Glutamatergic neuron (in vitro differentiated cells): ENCODE measurements around the gene ATG10. TPM values are rescaled to one million over a fixed set of nuclear protein-coding genes. Genes with fewer than 3 reads are reported as not detected.

Experiments
- DNase-seq: peaks from one replicate; pipeline ENCODE4 v3.0.0; 2022
- H3K27ac Mint-ChIP-seq: one replicate; pipeline ENCODE4 v1.8.0; 2020; ENCODE audit warnings: mild to moderate bottlenecking, mixed read lengths, inconsistent platforms; ENCODE audit not compliant: unreplicated experiment
- H3K27me3 Mint-ChIP-seq: one replicate; pipeline ENCODE4 v1.8.0; 2020; ENCODE audit warnings: mild to moderate bottlenecking, moderate library complexity, mixed read lengths, inconsistent platforms; ENCODE audit not compliant: unreplicated experiment
- H3K36me3 Mint-ChIP-seq: one replicate; pipeline ENCODE4 v1.8.0; 2020; ENCODE audit warnings: mild to moderate bottlenecking, mixed read lengths, inconsistent platforms; ENCODE audit not compliant: unreplicated experiment
- H3K4me1 Mint-ChIP-seq: one replicate; pipeline ENCODE4 v1.8.0; 2020; ENCODE audit warnings: mild to moderate bottlenecking, low read depth, mixed read lengths, inconsistent platforms; ENCODE audit not compliant: unreplicated experiment
- H3K4me3 Mint-ChIP-seq: one replicate; pipeline ENCODE4 v1.8.0; 2020; ENCODE audit warnings: mild to moderate bottlenecking, mixed read lengths, inconsistent platforms; ENCODE audit not compliant: unreplicated experiment
- H3K9me3 Mint-ChIP-seq: one replicate; pipeline ENCODE4 v1.8.0; 2020; ENCODE audit warnings: mild to moderate bottlenecking, moderate library complexity, mixed read lengths, inconsistent platforms; ENCODE audit not compliant: unreplicated experiment
- CTCF ChIP-seq: fragments of 200-600 bp; sonication (generic); IDR thresholded peaks from one replicate; pipeline ENCODE4 v1.5.0; 2021; ENCODE audit not compliant: partially characterized antibody, unreplicated experiment
- total RNA-seq: library from RNA; stranded (reverse); fragmentation: NEBNext Ultra II Directional; extraction: Animal tissue kit (Norgen Biotek cat#: 25700); gene quantifications from one replicate; pipeline ENCODE4 v1.2.1, GENCODE V29; 2021; ENCODE audit not compliant: unreplicated experiment

The ATG10 gene
- total RNA-seq, 1 donor from 2014 or later, result 12.1 TPM

GRCh38 chr5:82204567-82204966 is 232.7 kb downstream of the ATG10 start:
- no peaks in the 10 kb centered on the region for H3K4me1 Mint-ChIP-seq
- H3K4me3 Mint-ChIP-seq, result no peak overlapping the region
- no peaks in the 10 kb centered on the region for H3K36me3 Mint-ChIP-seq
- H3K27me3 Mint-ChIP-seq, result no peaks in the 10 kb centered on the region
- DNase-seq, result no peak
- H3K9me3 Mint-ChIP-seq, result no peaks in the 10 kb centered on the region
- no peak for TF ChIP-seq CTCF
- no peak overlapping the region for H3K27ac Mint-ChIP-seq

- no peak overlapping the region for H3K4me3 Mint-ChIP-seq
- no peak overlapping the region for H3K27ac Mint-ChIP-seq
- no peak for TF ChIP-seq CTCF
- no peaks in the 10 kb centered on the region for H3K36me3 Mint-ChIP-seq
- no peaks in the 10 kb centered on the region for H3K4me1 Mint-ChIP-seq
- no peaks in the 10 kb centered on the region for H3K27me3 Mint-ChIP-seq
- no peak for DNase-seq
- H3K9me3 Mint-ChIP-seq, result no peaks in the 10 kb centered on the region
These were observed 233.2 kb downstream of the ATG10 start for GRCh38 chr5:82205005-82205404.

- no peak for DNase-seq
- no peak overlapping the region for H3K27ac Mint-ChIP-seq
- no peak overlapping the region for H3K4me3 Mint-ChIP-seq
- H3K36me3 Mint-ChIP-seq, result no peaks in the 10 kb centered on the region
- no peak for TF ChIP-seq CTCF
- no peaks in the 10 kb centered on the region for H3K27me3 Mint-ChIP-seq
- no peaks in the 10 kb centered on the region for H3K4me1 Mint-ChIP-seq
- no peaks in the 10 kb centered on the region for H3K9me3 Mint-ChIP-seq
These were observed 236.5 kb downstream of the ATG10 start for GRCh38 chr5:82208371-82208770.

- no peak overlapping the region for H3K4me3 Mint-ChIP-seq
- no peak overlapping the region for H3K27ac Mint-ChIP-seq
- H3K27me3 Mint-ChIP-seq, result no peaks in the 10 kb centered on the region
- no peaks in the 10 kb centered on the region for H3K9me3 Mint-ChIP-seq
- no peak for DNase-seq
- H3K36me3 Mint-ChIP-seq, result no peaks in the 10 kb centered on the region
- TF ChIP-seq CTCF, result no peak
- H3K4me1 Mint-ChIP-seq, result no peaks in the 10 kb centered on the region
These were observed 240.2 kb downstream of the ATG10 start for GRCh38 chr5:82211855-82212572.

- Mint-ChIP-seq H3K4me1 (no peaks in the 10 kb centered on the region), H3K27me3 (no peaks in the 10 kb centered on the region), H3K36me3 (no peaks in the 10 kb centered on the region), H3K9me3 (no peaks in the 10 kb centered on the region), H3K27ac (no peak overlapping the region), H3K4me3 (no peak overlapping the region)
- TF ChIP-seq CTCF, result no peak
- DNase-seq, result no peak
These were observed 246.1 kb downstream of the ATG10 start for GRCh38 chr5:82217917-82218316.
